Measurements from ENCODE around the gene EEF1G.
"Not testable (repeated sequence)": the region's sequence is repeated elsewhere in the genome, so short reads cannot be mapped to it uniquely, and the experiment has no call there.

Gene EEF1G

DNA sequence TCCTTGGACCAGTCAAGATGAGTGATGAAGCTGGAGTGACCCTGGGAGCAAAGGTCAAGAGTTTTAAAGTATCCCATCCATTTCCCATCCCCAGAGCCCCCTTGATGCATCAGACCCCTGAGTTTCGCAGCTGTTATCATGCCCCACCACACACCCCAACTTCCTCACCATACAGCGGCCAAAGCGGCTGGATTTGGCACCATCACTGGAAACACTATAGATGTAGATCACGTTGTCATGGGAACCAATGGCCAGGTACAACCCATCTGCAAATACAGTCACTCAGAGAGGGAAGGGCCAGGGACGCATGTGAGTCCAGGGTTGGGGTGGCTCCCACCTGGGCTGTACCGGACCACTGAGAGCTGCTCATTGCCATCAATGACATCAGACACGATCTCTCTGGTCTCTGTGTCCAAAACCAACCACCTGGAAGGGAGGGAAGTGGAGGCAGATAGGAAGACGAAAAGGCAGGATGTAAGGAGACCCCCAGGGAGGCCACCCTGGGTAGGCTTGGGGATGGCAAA, 30.1 kb upstream of the EEF1G start:
- no peak for DNase-seq (ENCODE audit: low spot score)

DNA sequence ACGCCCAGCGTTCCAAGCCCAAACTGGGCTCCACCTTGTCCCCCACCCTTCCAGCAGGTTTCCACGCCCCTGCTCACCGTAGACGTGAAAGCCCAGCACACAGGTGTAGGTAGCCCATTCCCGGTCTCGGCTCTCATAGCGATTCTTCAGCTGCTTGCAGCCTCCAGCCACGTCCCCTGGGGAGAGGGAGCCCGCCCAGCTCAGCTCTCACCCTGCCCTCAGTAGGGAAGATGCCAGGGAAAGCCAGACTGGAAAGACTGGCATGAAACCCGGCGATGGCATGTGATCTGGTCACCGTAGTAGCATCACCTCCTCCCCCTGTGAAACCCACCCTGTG, 29.3 kb upstream of the EEF1G start:
- no peak for DNase-seq (ENCODE audit: low spot score)

- DNase-seq (ENCODE audit: low spot score), result peak; percentile 80
Observed at GRCh38 chr11:62602141-62603071, 28.7 kb upstream of the EEF1G start.

DNA sequence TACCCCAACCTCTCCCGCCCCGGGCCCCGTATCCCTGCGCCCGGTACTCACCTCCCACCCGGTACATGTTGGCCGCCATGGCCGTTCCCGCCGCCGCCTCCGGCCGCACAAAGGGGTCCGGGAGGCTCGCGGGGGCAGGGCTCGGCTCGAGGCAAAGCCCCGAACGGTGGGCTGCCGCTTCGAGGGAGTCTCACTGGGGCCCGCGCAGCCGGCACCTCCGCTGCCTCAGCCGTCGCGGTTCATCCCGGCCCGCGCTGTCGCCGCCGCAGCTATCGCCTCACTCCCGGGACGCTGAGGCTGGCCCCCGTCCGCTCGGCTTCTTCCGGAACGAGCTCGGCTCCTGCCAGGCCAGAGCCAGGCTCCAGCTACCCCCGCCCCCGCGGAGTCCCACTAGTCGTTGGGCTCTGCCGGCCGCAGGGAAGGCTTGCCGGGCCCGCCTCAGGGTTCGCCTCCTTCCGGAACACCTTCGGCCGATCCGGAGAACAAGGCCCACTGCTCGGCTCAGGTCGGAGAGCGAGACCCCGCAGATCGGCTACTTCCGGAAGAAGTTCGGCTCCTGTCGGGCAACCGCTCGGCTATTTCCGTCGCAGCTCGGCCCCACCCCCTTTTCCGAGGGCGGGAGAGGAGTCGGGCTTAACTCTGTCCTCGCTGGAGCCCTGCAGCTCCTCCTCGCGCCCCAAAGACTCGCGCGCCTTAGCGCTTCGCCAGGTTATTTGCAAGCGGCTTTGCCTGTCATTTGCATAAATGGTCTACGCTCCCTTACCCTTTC, 27.9 kb upstream of the EEF1G start, which contains the start of gene MTA2:
Gene MTA2, minus strand, starts transcription at position 494 of the 769 bp plus-strand sequence. Its CDS starts 415 bp downstream, at position 79.
- DNase-seq (ENCODE audit: low spot score), result peak; percentile 100

- no peak for DNase-seq (ENCODE audit: low spot score)
Observed at GRCh38 chr11:62601122-62601371, 27.4 kb upstream of the EEF1G start.

DNA sequence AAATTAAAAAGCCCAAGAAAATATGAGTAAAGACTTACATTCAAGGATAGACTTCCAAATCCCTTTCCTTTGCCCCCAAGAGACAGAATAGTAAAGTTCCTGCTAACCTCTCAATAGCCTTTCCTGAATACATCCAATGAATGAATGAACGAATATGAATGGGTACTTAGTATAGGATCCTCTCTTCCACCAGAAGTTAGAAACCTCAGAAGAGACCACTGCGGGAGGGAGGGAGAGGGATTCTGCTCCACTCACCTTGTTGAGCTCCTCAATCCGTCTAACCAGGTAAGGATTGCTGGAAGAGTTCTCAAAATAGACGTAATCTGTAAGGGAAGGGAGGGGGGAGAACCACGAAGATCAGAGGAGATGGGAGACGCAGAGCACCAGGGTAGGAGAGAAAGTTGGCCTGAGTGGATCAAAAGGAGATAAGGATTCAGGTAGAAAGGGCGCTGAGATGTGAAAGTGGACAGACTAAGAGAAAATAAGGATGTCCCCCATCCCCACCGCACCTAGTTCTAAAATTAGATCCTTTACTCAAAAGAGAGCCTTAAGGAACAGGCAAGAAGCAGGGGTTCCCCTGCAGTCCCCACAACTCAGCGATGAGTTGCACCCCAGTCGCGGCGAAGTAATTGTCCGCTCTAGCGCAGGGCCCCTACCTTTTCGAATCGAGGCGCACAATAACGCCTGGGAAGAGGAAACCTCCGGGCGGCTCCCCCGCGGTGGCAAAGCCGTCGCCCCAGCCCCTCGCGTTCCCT, 26.9 kb upstream of the EEF1G start:
- no peak for DNase-seq (ENCODE audit: low spot score)

DNA sequence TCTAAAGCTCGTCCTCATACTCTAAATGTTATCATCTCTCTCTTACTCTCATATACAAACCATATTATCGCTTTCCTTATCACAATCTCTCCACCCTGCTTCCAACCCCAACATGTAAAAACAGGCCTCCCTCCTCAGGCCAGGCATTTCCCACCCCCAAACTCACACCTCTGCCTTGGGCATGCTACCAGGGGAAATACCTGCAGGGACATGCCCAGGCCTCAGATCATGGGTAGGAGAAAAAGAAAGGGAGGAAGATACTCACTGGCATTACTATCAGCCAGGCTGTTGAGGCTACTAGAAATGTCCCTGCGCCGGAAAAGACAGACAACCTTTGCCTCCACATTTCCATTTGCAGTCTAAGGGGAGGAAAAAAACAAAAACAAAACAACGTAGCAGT, 26.2 kb upstream of the EEF1G start:
- DNase-seq (ENCODE audit: low spot score), result no peak

DNA sequence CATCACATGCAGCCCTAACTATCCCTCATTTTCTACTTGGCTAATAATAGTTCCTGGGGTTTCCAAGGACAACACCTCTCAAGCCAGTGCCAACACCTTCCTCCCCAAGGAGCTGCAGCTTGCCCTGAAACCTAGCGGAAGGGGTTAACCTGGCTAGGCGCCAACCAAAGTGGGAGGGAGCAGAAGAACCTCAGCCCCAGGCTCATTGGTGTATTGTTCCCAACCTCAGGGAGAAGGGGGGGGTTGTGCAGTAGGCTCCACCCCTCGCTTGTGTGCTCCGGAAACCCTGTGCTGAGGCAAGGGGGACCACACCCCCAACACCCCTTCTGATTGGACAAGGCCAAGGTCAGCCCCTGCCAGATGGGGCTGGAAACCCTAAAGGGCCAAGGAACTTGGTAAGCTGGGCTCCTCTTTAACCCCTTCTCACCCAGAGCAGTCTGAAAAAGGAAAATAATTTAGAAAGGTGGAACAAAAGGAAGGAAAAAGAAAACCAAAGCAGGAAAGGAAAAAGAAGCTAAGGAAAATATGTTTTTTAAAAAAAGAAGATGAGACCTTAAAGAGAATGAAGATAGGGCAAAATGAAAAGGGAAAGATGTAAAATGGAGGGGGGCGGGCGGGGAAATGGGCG, 25.5 kb upstream of the EEF1G start:
- DNase-seq (ENCODE audit: low spot score), result peak; percentile 85

DNA sequence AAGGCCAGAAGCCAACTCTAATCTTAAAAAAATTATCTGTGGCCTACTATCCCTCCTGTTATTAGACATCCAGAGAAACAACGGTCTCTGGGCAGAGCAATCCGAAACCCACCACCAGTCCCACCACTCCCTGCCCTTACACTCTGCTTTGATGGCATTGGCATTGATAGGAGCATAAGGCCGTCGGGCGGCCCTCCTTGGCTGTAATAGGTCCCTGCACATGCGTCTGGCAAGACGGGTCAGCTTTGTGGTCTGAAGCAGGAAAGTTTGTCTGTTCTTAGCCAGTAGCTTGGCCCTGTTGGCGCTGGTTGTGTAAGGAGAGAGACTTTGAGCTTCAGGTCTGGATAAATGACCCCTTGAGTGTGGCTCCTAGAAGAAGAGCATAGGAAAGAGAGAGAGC, 21.4 kb upstream of the EEF1G start:
- DNase-seq (ENCODE audit: low spot score), result no peak

- DNase-seq (ENCODE audit: low spot score), result peak; percentile 78
Observed at GRCh38 chr11:62593434-62594044, 19.8 kb upstream of the EEF1G start.

DNA sequence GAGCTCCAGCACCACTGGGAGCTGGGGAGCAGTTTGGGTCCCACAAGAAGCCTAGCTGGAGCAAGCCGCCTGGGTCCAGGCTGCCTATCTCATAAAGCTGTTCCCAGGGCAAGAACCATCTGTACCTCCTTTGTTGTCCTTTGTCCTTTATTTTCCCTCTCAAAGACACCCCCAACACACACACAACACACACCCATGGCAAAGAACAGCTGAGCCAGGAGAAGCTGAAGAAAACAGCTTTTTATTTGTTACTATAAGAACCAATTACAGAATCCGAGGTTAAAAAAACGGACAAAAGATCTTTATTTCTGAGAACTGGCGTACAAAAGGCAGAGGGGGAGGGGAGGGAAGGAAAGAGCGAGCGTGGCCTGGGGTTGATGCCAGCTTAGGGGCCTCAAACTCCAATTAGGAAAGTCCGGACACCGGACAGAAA, 19.3 kb upstream of the EEF1G start:
- DNase-seq (ENCODE audit: low spot score), result no peak

GRCh38 chr11:62592146-62592815, 18.6 kb upstream of the EEF1G start:
- no peak for DNase-seq (ENCODE audit: low spot score)

GRCh38 chr11:62591448-62592145, 17.9 kb upstream of the EEF1G start, which contains the start of gene TUT1:
TUT1 (minus strand) TSS chr11:62591523; CDS start chr11:62591485, 38 bp downstream.
- peak; percentile 96 for DNase-seq (ENCODE audit: low spot score)

GRCh38 chr11:62588966-62589637, 15.4 kb upstream of the EEF1G start:
- DNase-seq (ENCODE audit: low spot score), result no peak

- DNase-seq (ENCODE audit: low spot score), result not testable (repeated sequence)
Observed at GRCh38 chr11:62585356-62585755, 11.7 kb upstream of the EEF1G start.

GRCh38 chr11:62581735-62582134, 8.0 kb upstream of the EEF1G start:
- not testable (repeated sequence) for DNase-seq (ENCODE audit: low spot score)

DNA sequence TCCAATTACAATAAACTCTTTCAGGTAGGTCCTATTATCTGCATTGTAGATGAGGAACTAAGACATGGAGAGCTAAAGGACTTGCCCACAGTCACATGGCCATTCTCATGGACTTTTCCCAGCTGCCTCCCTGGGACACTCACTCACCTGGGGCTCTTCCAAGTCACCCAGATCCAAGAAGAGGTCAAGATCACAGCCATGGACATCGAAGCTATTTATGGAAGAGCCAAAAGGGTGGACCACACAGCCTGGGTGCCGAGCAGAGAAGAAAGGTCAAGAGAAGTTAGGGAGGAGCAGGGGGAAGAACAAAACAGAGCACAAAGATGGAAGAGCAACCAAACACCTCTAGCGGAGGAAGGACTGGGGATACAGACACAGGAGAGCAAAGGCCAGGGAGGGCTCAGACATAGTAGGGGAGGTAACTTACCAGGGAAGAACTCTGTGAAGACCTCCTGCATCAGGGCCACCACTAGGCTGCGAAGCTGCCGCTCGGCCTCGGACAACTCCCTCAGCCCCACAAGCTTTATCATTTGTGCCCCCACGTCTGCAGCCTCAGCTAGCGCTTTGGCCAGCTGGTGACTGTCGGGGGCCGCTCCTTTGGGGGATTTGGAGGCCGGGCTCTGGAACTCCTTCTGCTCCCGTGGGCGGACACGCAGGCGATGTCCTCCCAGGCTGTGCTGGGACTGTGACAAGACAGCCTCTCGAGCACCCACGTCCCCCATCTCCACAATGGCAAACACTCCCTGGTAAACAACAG, 7.4 kb upstream of the EEF1G start:
- no peak for DNase-seq (ENCODE audit: low spot score)

DNA sequence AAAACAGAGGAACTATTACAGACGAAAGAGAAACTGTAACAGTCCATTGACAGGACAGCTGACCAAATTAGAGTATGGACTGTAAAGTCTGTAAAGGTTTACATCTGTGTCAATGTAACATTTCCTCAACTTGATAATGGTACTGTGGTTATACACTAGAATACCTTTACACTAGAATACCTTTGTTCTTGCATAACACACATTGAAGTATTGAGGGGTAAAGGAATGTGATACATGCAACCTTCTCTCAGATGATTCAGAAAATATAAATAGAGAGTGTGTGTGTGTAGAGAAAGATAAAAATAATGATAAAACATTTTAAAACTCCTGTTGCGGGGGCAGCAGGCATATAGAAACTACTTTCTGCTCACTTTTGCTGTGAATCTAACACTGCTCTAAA, 5.6 kb upstream of the EEF1G start:
- DNase-seq (ENCODE audit: low spot score), result no peak

GRCh38 chr11:62578541-62578940, 4.8 kb upstream of the EEF1G start:
- DNase-seq (ENCODE audit: low spot score), result no peak
